Measurements from ENCODE around the gene RBBP7. TPM values are rescaled to one million over a fixed set of nuclear protein-coding genes. Genes with fewer than 3 reads are reported as not detected.
A peak's percentile ranks its signal among the peaks of the same experiment; 100 is the strongest.

The RBBP7 gene
- total and polyA plus RNA-seq, 2 of the 13 experiments (the other 11 are each of a cell fraction or from before 2014, with no cell fraction given), result 89.5 to 145 TPM

DNA sequence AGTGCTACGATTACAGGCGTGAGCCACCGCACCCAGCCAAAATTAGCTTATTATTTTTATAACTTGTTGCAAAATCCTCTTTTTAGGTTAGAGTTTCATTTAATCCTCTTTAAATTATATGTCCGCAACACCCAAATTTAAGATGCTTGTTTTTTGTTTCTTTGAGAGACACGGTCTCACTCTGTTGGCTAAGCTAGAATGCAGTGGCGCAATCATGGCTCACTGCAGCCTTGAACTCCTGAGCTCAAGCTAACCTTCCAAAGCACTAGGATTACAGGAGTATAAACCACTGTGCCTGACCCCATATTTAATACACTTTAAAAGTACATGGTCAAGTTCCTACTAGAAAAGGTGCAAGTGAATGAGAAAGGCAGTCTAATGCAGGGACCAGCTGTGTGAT is 2.2 kb downstream of the RBBP7 start:
- peak overlapping the region; percentile 60 to 76 (median 62); a peak in 3 of 6 replicates for H3K4me3 ChIP-seq (replicated peaks in 1 of 3; ENCODE audit: insufficient read depth in 1 of 3, low read depth in 2 of 3, low read length in 3 of 3)
- H3K79me2 ChIP-seq (ENCODE audit: insufficient read depth, low read length), result peaks cover 57% of the 10 kb centered on the region
- ChIA-PET CTCF (ENCODE audit: low intra/inter-chr PET ratio, low total read pairs) (no interaction called here), POLR2A (interaction anchor here (0.6 to 0.9 kb wide), 2 partner anchors 89 to 96 kb away, joined by 4 to 6 read pairs; no protein-coding TSS in a partner anchor)
- no peaks in the 10 kb centered on the region; a peak in 1 of 5 replicates for H3K27me3 ChIP-seq (ENCODE audit: control insufficient read depth in 1 of 2, insufficient read depth in 2 of 2, low read length in 2 of 2)
- in situ Hi-C loops (cut with HindIII; ENCODE audit: extremely low pct_ligation_motif_present, low pct_unique_long_range_greater_than_20kb), result no loop called here
- DNase-seq (ENCODE audit: low spot score) (peak; percentile 38), ATAC-seq (no peak), FAIRE-seq (peak; percentile 67)
- H3K4me1 ChIP-seq (ENCODE audit: insufficient read depth, low read length), result peaks cover 33% of the 10 kb centered on the region; the same call in 1 of the 2 replicates
- H3K36me3 ChIP-seq (replicated peaks in 1 of 2; ENCODE audit: control insufficient read depth in 1 of 2, insufficient read depth in 2 of 2, low read length in 2 of 2), result 0 out of 5 replicates have a peak, but pooled peaks cover 1 to 3% of the 10 kb centered on the region in 2 experiments
- peak overlapping the region; percentile 73 for H3K4me2 ChIP-seq (ENCODE audit: low read depth, low read length)
- intact Hi-C loops (cut with micrococcal nuclease; ENCODE audit: unreplicated experiment), result no loop called here
- no peak overlapping the region for H2AFZ ChIP-seq (ENCODE audit: low read length)
- 65% methylated on average over 6 of the region's 6 CpGs for WGBS (ENCODE audit: low lambda C conversion rate)
- no peaks in the 10 kb centered on the region for H3K9me3 ChIP-seq (ENCODE audit: low read length)
- TF ChIP-seq RFX1 (IDR thresholded peaks at IDR 0.05) (no peak), CEBPB (IDR thresholded peaks at IDR 0.05; ENCODE audit: borderline replicate concordance, low read depth, low read length) (peak; percentile 83), NR2F6 (IDR thresholded peaks at IDR 0.05) (peak; percentile 32; the same call in 1 of the 2 replicates), NR2F6 (CRISPR knock-in tag; IDR thresholded peaks at IDR 0.05) (peak; percentile 41; the same call in 1 of the 2 replicates), HNF4A (CRISPR knock-in tag; IDR thresholded peaks at IDR 0.05) (peak; percentile 63), ZNF615 (CRISPR knock-in tag; IDR thresholded peaks at IDR 0.05; ENCODE audit: borderline replicate concordance) (no peak), BCL6 (CRISPR knock-in tag; IDR thresholded peaks at IDR 0.05) (0 out of 2 replicates have a peak, but pooled peaks have one; percentile 18), ZNF646 (CRISPR knock-in tag; IDR thresholded peaks at IDR 0.05) (no peak), ARID5B (CRISPR knock-in tag; IDR thresholded peaks at IDR 0.05) (0 out of 2 replicates have a peak, but pooled peaks have one; percentile 25), IRF2 (CRISPR knock-in tag; IDR thresholded peaks at IDR 0.05) (0 out of 2 replicates have a peak, but pooled peaks have one; percentile 17), GATAD2A (CRISPR knock-in tag; IDR thresholded peaks at IDR 0.05) (peak; percentile 40; the same call in 1 of the 2 replicates), SAP130 (CRISPR knock-in tag; IDR thresholded peaks at IDR 0.05; ENCODE audit: low read depth) (0 out of 2 replicates have a peak, but pooled peaks have one; percentile 38), RARA (CRISPR knock-in tag; IDR thresholded peaks at IDR 0.05) (peak; percentile 33; the same call in 1 of the 2 replicates), CEBPG (CRISPR knock-in tag; IDR thresholded peaks at IDR 0.05) (peak; percentile 84)
- TF ChIP-seq, protein P1, sequence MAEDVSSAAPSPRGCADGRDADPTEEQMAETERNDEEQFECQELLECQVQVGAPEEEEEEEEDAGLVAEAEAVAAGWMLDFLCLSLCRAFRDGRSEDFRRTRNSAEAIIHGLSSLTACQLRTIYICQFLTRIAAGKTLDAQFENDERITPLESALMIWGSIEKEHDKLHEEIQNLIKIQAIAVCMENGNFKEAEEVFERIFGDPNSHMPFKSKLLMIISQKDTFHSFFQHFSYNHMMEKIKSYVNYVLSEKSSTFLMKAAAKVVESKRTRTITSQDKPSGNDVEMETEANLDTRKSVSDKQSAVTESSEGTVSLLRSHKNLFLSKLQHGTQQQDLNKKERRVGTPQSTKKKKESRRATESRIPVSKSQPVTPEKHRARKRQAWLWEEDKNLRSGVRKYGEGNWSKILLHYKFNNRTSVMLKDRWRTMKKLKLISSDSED (CRISPR knock-in tag; IDR thresholded peaks at IDR 0.05), result no peak
- H3K9ac ChIP-seq (ENCODE audit: insufficient read depth, low read depth, low read length), result no peak overlapping the region
- no TSS peak for BruUV-seq (replicated peaks)
- peak overlapping the region; percentile 12 for H3K27ac ChIP-seq (ENCODE audit: extremely low read length, insufficient read depth, low read length)
- H4K20me1 ChIP-seq (ENCODE audit: insufficient read depth, low read length), result peaks cover 7% of the 10 kb centered on the region; the same call in 1 of the 2 replicates

All from HepG2 (cell line).